Stimulated activated CD4-positive, alpha-beta T cell treated with anti-CD3 and anti-CD28 coated beads, TNF-alpha, amount 100 ng/mL, for 1 hour (primary cell): ENCODE data around the gene CSNK1D.

ENCODE experiments used
- DNase-seq, 3 donors: peaks; one replicate each; pipeline ENCODE4 v3.0.0-alpha.2; 2020; ENCODE audit warnings: low read depth in 3 of 3, low spot score in 1 of 3

The CSNK1D gene

DNA sequence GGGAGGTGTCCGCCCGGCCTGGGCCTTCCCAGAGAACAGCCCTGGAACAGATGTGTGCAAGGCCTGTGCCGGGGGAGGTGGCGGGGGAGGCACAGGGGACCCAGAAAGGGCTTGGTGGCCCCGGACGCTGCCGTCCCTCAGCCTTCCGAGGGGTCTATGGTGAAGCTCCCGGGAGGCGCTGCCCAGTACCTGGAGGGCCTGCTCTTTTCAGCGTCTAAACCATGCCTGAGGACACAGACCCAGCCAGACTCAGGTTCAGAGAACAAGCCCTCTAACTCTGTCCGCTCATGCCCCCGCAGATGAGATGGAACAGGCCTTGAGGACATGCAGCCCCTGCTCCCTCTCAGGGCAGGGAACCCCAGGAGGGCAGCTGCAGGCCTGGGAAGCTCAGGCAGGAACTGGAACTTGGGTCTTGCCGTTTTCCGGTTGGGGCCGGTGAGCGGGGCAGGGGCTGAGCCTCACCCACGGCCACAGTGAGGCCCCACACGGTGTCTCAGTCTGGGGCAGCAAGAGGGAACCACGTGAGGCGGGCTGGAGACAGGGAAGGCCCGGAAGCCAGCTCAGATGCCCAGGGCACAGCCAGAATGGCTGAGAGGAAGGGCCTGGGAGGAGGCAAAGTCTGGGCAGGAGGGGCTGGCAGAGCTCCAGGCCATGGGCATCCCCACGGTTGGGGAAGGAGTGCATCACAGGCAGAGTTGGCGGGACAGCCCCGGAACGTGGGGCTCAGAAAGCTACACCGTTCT, 32.1 kb downstream of the CSNK1D start:
- no peak for DNase-seq

DNA sequence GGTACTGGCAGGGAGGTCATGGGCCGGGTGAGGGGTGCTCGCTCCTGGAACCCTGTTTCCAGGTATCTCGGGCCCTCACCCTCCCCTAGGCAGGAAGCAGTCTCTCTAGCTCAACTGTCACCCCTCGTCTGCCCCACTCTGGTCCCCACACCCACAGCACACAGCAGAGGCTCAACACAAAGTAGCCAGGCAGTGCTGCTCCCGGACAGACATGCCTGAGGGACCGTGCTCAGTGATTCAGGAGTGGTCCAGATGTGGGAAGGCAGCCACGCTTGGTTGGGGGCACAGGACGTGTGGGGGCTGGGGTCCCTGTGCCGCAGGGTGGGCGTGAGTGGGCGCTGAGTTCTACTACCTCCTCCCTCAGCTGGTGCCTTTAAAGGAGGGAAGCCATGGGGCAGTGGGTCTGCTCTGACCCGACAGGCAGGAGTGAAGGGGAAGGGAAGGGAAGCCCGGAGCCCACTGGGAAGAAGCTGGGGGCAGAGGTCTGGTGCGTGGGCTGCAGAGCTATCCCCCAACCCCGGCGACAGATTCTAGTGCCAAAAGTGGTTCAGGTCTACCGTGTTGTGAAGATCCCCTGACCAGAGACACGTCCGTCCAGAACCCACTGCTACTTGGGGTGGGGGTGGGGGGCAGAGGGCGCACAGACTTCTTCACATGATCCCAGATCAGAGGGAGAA, 32.9 kb downstream of the CSNK1D start:
- no peak for DNase-seq

DNA sequence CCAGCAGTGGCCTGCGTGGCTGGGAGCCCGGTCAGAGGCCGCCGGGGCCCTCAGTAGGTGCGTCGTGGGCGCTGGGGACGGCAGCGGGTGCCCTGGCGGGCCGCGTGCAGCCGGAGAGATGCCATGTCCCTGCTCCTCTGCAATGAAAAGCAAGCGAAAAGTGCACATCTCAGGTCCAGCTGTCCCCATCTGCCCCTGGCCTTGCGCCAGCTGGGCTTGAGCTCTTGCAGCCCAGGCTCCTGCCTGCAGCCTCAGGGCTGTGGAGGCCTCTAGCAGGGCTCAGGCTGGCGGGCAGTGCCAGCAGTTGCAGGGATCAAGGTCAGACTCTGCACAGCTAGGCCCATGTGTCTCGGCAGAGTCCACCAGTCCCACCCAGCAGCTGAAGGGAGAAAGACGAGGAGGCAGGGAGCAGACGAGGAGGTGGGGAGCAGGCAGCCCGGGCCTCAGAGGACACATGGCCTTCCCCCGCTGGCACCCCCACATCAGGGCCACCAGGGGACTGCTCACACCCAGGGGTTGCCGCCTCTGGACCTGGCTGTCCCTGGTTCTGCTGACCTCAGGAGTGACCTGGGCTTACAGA, 33.5 kb downstream of the CSNK1D start:
- DNase-seq, result no peak

DNA sequence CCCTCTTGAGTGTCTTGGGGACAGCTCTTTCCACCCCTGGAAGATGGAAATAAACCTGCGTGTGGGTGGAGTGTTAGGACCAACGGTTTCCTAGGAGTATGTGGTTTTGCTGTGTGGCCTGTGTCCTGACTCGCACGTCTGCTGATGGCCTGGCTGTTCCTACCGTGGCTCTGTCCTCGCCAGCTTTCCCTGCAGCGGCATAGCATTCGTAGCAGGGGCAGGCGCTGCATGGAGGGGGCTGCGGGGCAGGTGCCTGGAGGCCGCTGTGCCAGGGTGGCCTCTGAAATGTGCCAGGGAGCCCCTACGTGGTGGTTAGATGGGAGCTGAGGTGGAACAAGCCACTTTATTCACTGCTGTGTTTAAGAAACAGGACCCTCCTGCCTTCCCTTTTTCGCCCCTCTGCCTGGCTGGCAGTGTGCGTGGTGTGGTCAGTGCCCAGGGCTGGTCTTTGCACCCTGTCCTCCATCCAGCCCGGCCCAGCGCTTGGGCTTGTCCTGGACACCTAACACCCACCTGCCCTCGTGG, 34.0 kb downstream of the CSNK1D start:
- DNase-seq, result no peak

DNA sequence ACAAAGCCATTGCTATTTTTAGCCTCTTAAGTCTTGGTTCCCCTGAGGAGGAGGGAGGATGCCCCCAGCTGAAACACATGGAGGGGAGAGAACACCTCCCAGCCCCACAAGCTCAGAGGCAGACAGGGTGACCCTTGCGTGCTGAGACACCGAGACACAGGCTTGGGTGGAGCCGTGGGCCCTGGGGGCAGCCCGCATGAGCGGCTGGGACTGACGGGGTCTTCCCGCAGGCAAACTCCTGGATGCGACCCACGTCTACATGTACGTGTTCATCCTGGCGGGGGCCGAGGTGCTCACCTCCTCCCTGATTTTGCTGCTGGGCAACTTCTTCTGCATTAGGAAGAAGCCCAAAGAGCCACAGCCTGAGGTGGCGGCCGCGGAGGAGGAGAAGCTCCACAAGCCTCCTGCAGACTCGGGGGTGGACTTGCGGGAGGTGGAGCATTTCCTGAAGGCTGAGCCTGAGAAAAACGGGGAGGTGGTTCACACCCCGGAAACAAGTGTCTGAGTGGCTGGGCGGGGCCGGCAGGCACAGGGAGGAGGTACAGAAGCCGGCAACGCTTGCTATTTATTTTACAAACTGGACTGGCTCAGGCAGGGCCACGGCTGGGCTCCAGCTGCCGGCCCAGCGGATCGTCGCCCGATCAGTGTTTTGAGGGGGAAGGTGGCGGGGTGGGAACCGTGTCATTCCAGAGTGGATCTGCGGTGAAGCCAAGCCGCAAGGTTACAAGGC, 34.9 kb downstream of the CSNK1D start:
- DNase-seq, result peak in 2 of 3 donors; percentile 43 to 46

DNA sequence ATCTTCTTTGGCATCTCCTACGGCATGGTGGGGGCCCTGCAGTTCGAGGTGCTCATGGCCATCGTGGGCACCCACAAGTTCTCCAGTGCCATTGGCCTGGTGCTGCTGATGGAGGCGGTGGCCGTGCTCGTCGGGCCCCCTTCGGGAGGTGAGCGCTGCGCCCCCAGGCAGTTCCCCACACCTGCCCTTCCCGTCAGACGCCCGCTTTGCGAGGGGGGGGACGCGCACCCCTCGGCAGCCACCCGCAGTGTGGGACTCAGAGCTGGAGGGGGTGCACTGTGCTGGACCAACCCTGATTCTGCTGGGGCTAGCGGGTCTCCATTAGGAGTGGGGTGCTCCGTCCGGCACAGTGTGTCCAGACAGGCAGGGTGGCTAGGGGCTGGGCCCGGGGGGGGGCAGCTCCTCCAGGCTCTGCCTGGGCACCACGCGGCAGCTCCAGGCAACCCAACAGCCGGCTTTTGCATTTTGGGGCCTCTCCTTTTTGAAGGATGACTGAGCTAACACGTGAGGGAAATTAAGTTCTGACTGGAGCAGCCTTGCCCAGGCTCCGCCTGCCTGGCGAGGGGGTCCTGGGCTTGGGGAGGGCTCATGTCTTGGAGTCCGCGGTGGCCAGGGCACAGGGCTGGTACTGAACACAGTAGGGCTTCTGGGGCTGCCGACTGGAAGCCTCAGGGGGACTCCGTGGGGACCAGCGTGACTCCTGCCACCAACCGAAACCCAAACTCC, 35.6 kb downstream of the CSNK1D start:
- DNase-seq, result no peak

DNA sequence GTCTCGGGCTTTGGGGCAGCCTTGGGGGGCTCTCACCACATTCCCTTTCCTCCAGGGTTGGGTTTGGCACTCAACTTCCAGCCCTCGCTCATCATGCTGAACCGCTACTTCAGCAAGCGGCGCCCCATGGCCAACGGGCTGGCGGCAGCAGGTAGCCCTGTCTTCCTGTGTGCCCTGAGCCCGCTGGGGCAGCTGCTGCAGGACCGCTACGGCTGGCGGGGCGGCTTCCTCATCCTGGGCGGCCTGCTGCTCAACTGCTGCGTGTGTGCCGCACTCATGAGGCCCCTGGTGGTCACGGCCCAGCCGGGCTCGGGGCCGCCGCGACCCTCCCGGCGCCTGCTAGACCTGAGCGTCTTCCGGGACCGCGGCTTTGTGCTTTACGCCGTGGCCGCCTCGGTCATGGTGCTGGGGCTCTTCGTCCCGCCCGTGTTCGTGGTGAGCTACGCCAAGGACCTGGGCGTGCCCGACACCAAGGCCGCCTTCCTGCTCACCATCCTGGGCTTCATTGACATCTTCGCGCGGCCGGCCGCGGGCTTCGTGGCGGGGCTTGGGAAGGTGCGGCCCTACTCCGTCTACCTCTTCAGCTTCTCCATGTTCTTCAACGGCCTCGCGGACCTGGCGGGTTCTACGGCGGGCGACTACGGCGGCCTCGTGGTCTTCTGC, 36.3 kb downstream of the CSNK1D start:
- DNase-seq, result no peak

DNA sequence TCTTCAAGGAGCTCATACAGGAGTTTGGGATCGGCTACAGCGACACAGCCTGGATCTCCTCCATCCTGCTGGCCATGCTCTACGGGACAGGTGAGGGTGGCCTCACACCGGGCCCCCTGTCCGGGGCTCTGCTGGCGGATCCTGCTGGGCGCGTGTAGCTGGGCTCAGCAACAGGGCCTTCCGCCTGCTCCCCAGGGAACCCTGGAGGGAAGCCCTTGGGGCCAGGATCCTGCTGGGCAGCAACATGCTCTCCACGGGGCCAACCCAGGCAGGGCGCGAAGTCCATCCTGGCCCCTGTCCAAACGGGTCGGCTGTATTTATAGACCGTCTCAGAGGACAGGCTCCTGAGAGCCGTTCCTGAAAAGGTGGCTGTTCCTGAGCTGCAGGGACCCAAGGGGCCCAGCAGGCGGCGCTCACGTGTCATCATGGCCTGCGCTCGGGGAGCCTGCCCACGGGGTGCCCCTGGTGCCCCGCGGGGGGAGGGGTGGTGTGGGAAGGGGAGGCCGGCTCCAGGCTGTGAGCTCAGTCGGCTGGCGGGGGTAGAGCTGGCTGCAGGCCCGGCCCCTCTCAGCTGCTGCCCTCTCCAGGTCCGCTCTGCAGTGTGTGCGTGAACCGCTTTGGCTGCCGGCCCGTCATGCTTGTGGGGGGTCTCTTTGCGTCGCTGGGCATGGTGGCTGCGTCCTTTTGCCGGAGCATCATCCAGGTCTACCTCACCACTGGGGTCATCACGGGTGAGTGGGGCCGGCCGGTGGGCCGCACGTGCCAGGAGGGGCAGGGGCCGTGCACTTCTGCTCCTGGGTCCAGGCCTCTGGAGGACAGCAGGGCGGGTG, 37.1 kb downstream of the CSNK1D start:
- DNase-seq, result peak in 2 of 3 donors; percentile 43 to 65

DNA sequence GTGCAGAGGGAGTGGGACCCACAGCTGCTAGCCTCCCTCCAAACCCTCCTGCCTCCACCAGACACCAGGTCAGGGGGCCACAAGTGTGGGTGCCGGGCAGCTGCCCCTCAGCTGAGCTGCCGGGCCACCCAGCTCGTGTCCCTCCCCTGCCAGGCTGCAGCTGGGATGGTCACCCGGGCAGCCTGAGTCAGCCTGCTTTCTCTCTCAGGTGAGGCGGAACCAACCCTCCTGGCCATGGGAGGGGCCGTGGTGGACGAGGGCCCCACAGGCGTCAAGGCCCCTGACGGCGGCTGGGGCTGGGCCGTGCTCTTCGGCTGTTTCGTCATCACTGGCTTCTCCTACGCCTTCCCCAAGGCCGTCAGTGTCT, 37.7 kb downstream of the CSNK1D start:
- no peak for DNase-seq

DNA sequence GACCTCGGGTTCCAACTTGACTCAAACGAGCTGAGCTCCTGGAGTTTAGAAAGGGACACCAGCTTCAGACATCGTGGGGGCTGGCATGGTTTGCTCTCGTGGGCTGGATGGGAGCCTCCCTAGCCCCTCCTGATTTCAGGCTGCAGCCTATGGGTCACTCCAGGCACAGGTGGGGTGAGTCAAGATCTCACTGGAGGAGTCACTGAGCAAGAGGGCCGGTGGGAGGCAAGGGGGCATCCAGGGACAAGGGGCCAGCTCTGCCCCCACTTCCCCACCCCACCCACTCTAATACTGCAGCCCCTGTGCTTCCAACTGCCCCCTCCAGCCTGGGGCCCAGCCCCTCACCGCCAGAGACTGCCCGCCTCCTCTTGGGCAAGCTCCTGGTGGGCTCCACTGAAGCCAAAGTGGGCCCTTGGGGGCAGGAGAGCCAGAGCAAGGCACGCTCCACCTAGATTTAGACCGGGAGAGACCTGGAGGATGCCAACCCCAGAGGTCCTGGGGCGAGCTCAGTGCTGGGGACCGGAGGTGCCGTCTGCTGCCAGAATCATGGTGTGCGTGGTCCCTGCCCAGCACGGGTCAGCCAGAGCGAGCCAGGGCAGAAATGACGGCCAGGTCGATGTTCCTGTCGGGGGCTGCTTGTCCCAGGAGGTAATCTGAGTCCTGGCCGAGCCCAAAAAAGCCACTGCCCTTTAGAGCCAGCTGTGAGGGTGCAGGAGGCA, 38.3 kb downstream of the CSNK1D start:
- DNase-seq, result no peak

DNA sequence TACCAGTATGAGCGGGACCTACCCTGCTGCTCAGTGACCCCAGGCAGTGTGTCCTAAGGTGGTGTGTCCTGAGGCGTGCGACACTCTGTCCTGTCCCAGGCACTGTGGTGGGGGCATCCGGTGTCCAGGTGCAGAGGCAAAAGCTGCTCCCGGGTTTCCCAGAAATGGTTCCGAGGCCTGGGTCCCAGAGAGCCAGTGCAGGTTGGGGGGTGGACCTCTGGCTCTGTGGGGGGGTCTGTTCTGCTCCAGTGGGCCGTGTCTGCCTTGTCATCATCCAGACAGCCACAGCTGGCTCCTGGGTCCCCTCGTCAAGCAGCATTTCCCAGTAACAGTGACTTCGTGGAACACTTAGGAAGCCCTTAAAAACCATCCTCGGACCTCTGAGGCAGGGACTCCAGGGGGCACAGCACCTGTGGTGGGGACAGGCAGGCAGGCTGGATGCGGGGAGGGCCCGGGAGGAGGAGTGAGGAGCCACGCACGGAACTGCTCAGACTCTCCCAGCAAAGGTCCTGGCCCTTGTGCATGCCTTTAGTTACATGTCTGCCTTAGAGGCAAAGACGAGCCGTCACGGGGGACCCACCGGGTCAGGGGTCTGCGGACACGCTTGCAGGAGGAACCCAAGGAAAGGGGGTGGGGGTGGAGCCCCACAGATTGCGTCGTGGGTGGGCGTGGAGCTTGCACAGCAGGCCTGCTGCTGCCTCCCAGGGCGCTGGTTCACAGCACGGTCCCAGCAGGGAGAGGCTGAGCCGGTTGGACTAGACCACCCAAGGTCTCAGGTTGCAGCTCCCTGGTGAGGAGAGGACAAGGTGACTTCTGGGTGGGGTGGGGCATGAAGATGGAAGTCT, 39.1 kb downstream of the CSNK1D start:
- no peak for DNase-seq

DNA sequence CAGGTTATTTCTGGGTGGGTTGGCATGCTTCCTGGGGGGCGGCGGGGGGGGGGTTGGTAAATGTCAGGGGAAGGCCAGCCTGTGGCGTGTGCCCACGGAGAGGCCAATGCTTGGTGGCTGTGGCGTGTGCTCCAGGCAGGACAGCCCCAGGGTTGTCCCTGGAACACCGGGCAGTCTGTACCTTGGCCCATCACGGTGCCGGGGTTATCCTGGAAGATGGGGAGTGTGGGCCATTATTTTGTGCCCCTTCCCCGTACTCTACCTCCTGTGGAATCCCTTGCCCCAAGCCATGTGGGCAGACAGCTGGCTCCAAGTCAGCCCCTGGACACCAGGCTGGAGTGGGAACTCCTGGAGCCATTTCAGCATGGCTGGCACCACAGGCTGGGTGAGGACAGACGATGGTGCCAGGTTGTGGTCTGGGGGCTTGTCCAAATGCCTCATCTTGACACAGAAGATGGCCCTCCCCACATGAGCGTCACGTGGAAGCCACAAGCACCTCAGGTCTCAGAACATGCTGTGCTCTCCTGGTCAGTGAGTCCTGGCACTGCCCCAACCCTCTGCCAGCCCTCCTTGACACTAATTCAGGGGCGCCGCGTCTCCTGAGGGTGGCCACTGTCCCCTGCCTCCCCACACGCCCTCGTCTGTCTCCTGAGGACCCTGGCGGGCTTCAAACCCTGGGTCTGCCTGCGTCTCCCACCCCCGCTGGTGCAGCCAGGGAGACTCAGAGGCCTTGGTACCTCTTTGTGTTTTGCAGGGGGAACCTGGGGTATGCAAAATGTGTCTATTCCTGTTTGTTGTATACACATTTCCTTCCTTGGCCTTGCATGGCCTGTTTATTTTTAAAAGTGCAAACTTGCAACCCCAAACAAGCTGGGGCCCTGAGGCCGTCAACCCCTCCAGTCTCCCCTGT, 40.4 kb downstream of the CSNK1D start:
- DNase-seq, result no peak

DNA sequence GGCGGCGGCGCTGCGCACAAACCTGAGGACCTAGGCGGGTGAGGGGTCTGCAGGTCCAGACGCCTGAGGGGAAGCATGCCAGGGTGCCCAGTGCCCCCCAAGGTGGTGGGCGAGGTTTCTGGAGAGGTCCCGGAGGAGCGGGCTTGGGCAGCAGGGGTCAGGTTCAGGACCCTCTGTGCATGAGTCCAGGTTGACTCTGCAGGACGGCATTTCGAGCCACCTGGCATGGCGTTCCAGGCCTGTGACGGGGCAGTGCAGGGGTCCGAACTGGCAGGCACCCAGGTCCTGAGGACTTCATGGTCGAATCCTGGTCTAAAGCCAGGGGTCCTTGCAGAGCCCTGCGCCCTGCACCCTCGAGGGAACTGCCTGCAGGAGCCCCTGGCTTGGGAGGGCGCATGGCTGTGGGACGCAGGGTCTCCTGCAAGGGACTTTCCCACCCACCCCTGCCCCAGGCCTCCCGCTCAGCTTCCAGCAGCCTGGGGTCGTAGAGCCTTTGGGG, 41.1 kb downstream of the CSNK1D start:
- DNase-seq, result no peak

DNA sequence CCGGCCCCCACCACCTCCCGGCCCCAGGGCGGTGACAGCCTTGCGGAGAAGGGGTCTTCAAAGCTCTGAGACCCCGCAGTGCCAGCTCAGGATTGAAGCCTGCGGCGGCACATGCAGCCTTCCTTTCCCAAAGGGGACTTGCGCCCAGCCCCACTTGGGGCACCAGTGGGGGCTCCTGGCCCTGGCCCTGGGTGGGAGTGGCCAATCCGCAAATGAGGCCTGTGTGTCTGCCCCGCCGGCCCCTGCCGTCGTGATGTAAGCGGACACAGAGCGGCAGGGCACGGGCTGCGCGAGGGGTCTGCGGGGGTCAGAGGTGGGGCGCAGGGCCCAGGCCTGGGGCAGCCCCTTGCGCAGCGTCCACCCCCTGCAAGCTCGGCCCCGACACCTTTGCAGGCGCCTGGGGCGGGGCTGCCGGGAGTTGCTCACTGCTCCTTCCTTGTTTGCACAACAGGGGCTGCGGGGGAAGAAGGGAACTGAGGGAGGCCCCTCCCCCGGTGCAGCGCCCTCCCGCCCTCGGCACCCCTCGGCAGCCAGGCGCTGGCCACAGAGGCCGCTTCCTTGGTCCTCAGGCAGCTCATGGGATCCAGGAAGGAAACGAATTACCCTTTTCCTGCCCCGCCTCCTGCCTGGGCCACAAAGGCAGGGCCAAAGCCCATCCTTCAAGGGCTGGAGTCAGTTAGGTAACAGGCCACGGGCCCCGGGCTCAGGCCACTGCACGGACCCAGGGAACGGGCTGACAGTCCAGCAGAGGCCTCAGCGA, 41.8 kb downstream of the CSNK1D start:
- no peak for DNase-seq

DNA sequence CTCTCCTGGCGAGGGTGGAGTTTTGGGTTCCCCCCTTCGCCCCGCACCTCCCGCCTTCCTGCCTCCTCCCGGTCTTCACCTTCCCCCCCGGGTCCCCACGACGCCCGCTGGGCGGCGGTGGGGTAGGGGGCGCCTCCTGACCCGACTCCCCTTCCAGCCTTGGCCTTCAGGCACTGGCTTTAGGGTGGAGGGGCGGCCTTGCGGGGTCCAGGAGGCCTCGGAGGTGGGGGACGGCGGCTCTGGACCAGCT, 42.3 kb downstream of the CSNK1D start:
- DNase-seq, result no peak

DNA sequence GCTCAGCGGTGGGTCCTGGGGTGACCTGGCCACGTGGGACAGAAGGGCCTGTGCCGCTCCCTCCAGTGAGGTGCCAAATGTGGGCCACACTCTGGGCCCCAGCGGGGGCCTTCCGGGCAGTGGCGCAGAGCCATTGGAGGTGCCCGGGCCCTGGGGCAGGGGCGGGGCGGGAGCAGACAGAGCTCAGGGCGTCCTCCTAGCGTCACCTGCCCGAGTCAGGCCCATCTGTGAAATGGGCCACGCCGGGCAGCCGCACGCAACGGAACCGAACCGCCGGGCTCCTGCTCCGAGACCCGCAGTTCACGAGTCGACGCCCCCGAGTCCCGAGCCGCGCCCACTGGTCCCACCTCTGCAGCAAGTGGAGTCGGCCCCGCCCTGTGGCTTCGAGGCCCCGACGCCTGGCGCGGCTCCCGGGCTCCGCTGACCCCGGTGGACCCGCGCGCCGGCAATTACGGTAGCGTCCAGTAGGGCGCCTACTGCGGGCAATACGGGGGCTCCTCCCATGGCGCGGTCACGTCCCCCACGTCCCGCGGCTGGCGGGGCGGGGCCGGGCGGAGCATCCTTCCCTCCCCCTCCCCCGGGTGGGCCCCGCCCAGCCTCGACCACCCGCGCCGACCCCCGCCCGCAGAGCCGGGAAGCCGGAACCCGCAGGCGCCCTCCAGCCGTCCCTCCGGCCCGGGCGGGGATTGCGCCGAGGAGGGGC, 42.7 kb downstream of the CSNK1D start:
- no peak for DNase-seq
